ENCODE results near the gene USP32. TPM values are rescaled to one million over a fixed set of nuclear protein-coding genes. Genes with fewer than 3 reads are reported as not detected.

The USP32 gene
- total and polyA plus RNA-seq, 8 donors, result 7.7 to 25.5 (median 15.8) TPM

- Histone ChIP-seq H3K27ac (no peak overlapping the region), H3K4me3 (no peak overlapping the region), H3K27me3 (no peaks in the 10 kb centered on the region), H3K36me3 (no peaks in the 10 kb centered on the region), H3K9me3 (no peaks in the 10 kb centered on the region), H3K4me1 (peaks cover 0 to 6% (median 5%) of the 10 kb centered on the region in 3 donors)
- intact Hi-C loops (cut with DNase I), result no loop called here
- FAIRE-seq, result no peak
- WGBS, 2 donors, result 90 to 91% methylated on average over 17 of the region's 17 CpGs
- no peak for TF ChIP-seq CTCF (IDR thresholded peaks at IDR 0.05)
- ATAC-seq, result no peak
- DNase-seq, result no peak
Observed at GRCh38 chr17:60393840-60394723, 2.1 kb upstream of the USP32 start.

GRCh38 chr17:60392845-60393702, 1.1 kb upstream of the USP32 start:
- ATAC-seq, result peak; percentile 10 to 22 (median 12)
- 17% methylated on average over 17 of the region's 17 CpGs for WGBS, 2 donors
- no peak for FAIRE-seq

GRCh38 chr17:60391471-60392041, 377 bp downstream of the USP32 start:
- FAIRE-seq, result no peak
- H3K27me3 ChIP-seq, result no peaks in the 10 kb centered on the region
- H3K36me3 ChIP-seq, result no peaks in the 10 kb centered on the region
- intact Hi-C loops (cut with DNase I), result no loop called here
- H3K27ac ChIP-seq, result peak overlapping the region; percentile 87 to 92 (median 92)
- peak overlapping the region; percentile 75 to 79 (median 76) for H3K4me3 ChIP-seq
- TF ChIP-seq CTCF (IDR thresholded peaks at IDR 0.05), result no peak
- 0 to 1% methylated on average over 29 to 36 of the region's 36 CpGs for WGBS, 2 donors
- DNase-seq, result peak in 2 of 6 donors; percentile 83 to 87
- ATAC-seq, result peak; percentile 54 to 66 (median 62)
- peaks cover 7 to 14% (median 13%) of the 10 kb centered on the region in 3 donors for H3K4me1 ChIP-seq
- H3K9me3 ChIP-seq, result no peaks in the 10 kb centered on the region

More at GRCh38 chr17:60392845-60393702, 1.1 kb upstream of the USP32 start:
- DNase-seq, result peak in 4 of 6 donors; percentile 49 to 61 (median 58)
- Histone ChIP-seq H3K27me3 (no peaks in the 10 kb centered on the region), H3K4me3 (peak overlapping the region; percentile 75 to 79 (median 76)), H3K4me1 (peaks cover 3 to 14% (median 13%) of the 10 kb centered on the region in 3 donors), H3K27ac (peak overlapping the region; percentile 87 to 92 (median 92)), H3K36me3 (no peaks in the 10 kb centered on the region), H3K9me3 (no peaks in the 10 kb centered on the region)
- intact Hi-C loops (cut with DNase I), result no loop called here
- TF ChIP-seq CTCF (IDR thresholded peaks at IDR 0.05), result no peak

- FAIRE-seq (no peak), ATAC-seq (peak in 2 of 4 donors; percentile 4 to 7), DNase-seq (peak in 4 of 6 donors; percentile 23 to 57 (median 28))
- peak overlapping the region; percentile 87 to 92 (median 92) for H3K27ac ChIP-seq
- TF ChIP-seq CTCF (IDR thresholded peaks at IDR 0.05), result no peak
- peaks cover 7 to 14% (median 13%) of the 10 kb centered on the region in 3 donors for H3K4me1 ChIP-seq
- WGBS, 2 donors, result 3% methylated on average over 15 of the region's 15 CpGs
- H3K36me3 ChIP-seq, result no peaks in the 10 kb centered on the region
- no peaks in the 10 kb centered on the region for H3K27me3 ChIP-seq
- H3K9me3 ChIP-seq, result no peaks in the 10 kb centered on the region
- H3K4me3 ChIP-seq, result peak overlapping the region; percentile 75 to 79 (median 76)
- intact Hi-C loops (cut with DNase I), result no loop called here
Observed at GRCh38 chr17:60390925-60391470, 935 bp downstream of the USP32 start.
